Measurements from ENCODE around the gene GPC6. TPM values are rescaled to one million over a fixed set of nuclear protein-coding genes. Genes with fewer than 3 reads are reported as not detected.

The GPC6 gene
- total RNA-seq, 1 experiment from 2014 or later, result 0.22 TPM

DNA sequence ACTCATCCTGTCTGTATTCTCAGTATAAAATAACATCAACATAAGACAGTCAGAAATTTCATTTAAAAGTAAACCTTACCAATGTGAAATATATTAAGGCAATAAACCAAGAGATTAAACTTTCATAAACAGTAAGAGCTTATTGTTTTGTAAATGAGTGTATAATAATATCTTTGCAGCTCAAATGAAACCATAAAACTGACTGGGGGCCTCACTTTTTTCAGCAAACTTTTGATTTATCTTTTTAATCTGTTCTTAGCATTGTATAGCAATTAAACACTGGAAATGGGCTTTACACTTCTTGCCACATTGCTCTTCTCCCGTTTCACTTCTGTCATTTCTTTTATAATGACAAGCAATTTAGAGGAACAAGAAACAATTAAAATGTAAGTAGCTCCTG, 580.3 kb downstream of the GPC6 start:
- ChIA-PET RAD21 (ENCODE audit: low non-redundant PET in 1 of 2, low total read pairs in 2 of 2, uncharacterized antibody in 2 of 2, unreplicated experiment in 2 of 2) (no interaction called here), POLR2A (no interaction called here), CTCF (no interaction called here)
- no peak overlapping the region for H2AFZ ChIP-seq (ENCODE audit: low read depth, low read length, poor library complexity, severe bottlenecking)
- intact Hi-C loops (cut with micrococcal nuclease), result no loop called here
- no peak overlapping the region for H3K9ac ChIP-seq (ENCODE audit: low read length)
- no peak overlapping the region for H3K4me2 ChIP-seq (ENCODE audit: low read length)
- H3K4me1 ChIP-seq (ENCODE audit: control insufficient read depth in 1 of 2, insufficient read depth in 2 of 2, low read length in 2 of 2), result no peaks in the 10 kb centered on the region
- H3K9me3 ChIP-seq (ENCODE audit: control insufficient read depth in 1 of 2, insufficient read depth in 1 of 2, low read depth in 1 of 2, low read length in 2 of 2), result peaks cover 0 to 34% of the 10 kb centered on the region in 2 experiments; a peak in 2 of 4 replicates
- ATAC-seq (no peak), DNase-seq (ENCODE audit: low read depth, low spot score) (no peak)
- H3K36me3 ChIP-seq (ENCODE audit: control insufficient read depth in 1 of 2, insufficient read depth in 2 of 2, low read length in 2 of 2), result no peaks in the 10 kb centered on the region
- no peak overlapping the region for H3K27ac ChIP-seq (ENCODE audit: low read depth, low read length)
- H3K9me2 ChIP-seq (ENCODE audit: insufficient read depth), result no peaks in the 10 kb centered on the region
- no peak overlapping the region for H3K4me3 ChIP-seq (replicated peaks in 1 of 2; ENCODE audit: low read depth in 1 of 2, low read length in 2 of 2)
- H3K79me2 ChIP-seq (ENCODE audit: insufficient read depth, low read length), result no peaks in the 10 kb centered on the region
- H4K20me1 ChIP-seq (ENCODE audit: insufficient read depth), result no peaks in the 10 kb centered on the region
- TF ChIP-seq MAX (IDR thresholded peaks at IDR 0.05), result no peak
- no peak for TF ChIP-seq ZFX (IDR thresholded peaks at IDR 0.05)
- no peak for TF ChIP-seq SP1 (IDR thresholded peaks at IDR 0.05; ENCODE audit: low read depth)
- no TSS peak for BruUV-seq (replicated peaks)
- H3K27me3 ChIP-seq (ENCODE audit: insufficient read depth, low read length), result no peaks in the 10 kb centered on the region

DNA sequence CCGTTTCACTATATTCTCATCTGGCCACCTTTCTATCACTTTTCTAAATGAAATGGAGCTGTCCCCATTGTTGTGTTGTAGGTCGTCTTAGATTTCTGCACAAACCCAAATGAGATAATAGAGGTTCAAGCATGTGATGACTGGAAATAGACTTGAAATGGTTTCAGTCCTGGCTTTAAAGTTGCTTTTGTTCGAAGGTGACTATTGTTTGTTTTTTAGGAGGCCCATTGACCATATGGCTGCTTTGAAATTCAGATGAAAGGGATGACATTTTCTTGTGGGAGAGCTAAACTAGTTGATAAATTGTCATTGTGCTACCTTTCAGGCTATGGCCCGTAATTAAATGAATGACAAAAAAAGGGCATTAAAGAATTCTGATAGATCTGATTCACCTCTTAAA, 583.7 kb downstream of the GPC6 start:
- no peaks in the 10 kb centered on the region for H3K36me3 ChIP-seq (ENCODE audit: control insufficient read depth in 1 of 2, insufficient read depth in 2 of 2, low read length in 2 of 2)
- DNase-seq (ENCODE audit: low read depth, low spot score) (no peak), ATAC-seq (no peak)
- peaks cover 5 to 32% of the 10 kb centered on the region in 2 experiments; a peak in 3 of 4 replicates for H3K9me3 ChIP-seq (ENCODE audit: control insufficient read depth in 1 of 2, insufficient read depth in 1 of 2, low read depth in 1 of 2, low read length in 2 of 2)
- no peak for TF ChIP-seq CBX3 (IDR thresholded peaks at IDR 0.05; ENCODE audit: low read depth)
- TF ChIP-seq JUND (IDR thresholded peaks at IDR 0.05), result no peak
- TF ChIP-seq ZFX (IDR thresholded peaks at IDR 0.05), result no peak
- TF ChIP-seq TCF7L2 (IDR thresholded peaks at IDR 0.05; ENCODE audit: borderline replicate concordance, extremely low read depth, insufficient read depth, insufficient read length), result no peak
- TF ChIP-seq YY1 (IDR thresholded peaks at IDR 0.05; ENCODE audit: extremely low read depth, insufficient replicate concordance, low read depth, low read length), result no peak
- no peak for TF ChIP-seq SIN3A (IDR thresholded peaks at IDR 0.05; ENCODE audit: low read depth)
- TF ChIP-seq, protein P1, sequence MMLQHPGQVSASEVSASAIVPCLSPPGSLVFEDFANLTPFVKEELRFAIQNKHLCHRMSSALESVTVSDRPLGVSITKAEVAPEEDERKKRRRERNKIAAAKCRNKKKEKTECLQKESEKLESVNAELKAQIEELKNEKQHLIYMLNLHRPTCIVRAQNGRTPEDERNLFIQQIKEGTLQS (IDR thresholded peaks at IDR 0.05), result no peak
- TF ChIP-seq ZNF274 (IDR thresholded peaks at IDR 0.05; ENCODE audit: low read depth, low read length), result no peak
- no peak for TF ChIP-seq POLR2A (IDR thresholded peaks at IDR 0.05; ENCODE audit: borderline replicate concordance, extremely low read depth, insufficient read depth, insufficient read length)
- TF ChIP-seq POLR2AphosphoS5 (IDR thresholded peaks at IDR 0.05; ENCODE audit: low read depth, low read length), result no peak
- TF ChIP-seq ELF1 (IDR thresholded peaks at IDR 0.05; ENCODE audit: borderline replicate concordance, low read depth), result no peak
- TF ChIP-seq RAD21 (IDR thresholded peaks at IDR 0.05; ENCODE audit: low read depth), result no peak
- TF ChIP-seq EGR1 (IDR thresholded peaks at IDR 0.05; ENCODE audit: low read depth), result no peak
- no peak for TF ChIP-seq CEBPB (IDR thresholded peaks at IDR 0.05; ENCODE audit: low read depth)
- TF ChIP-seq, protein P2, sequence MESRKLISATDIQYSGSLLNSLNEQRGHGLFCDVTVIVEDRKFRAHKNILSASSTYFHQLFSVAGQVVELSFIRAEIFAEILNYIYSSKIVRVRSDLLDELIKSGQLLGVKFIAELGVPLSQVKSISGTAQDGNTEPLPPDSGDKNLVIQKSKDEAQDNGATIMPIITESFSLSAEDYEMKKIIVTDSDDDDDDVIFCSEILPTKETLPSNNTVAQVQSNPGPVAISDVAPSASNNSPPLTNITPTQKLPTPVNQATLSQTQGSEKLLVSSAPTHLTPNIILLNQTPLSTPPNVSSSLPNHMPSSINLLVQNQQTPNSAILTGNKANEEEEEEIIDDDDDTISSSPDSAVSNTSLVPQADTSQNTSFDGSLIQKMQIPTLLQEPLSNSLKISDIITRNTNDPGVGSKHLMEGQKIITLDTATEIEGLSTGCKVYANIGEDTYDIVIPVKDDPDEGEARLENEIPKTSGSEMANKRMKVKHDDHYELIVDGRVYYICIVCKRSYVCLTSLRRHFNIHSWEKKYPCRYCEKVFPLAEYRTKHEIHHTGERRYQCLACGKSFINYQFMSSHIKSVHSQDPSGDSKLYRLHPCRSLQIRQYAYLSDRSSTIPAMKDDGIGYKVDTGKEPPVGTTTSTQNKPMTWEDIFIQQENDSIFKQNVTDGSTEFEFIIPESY (IDR thresholded peaks at IDR 0.05; ENCODE audit: extremely low read depth, insufficient replicate concordance, low read length), result no peak
- CTCF ChIA-PET, result no interaction called here
- H3K4me2 ChIP-seq (ENCODE audit: low read length), result no peak overlapping the region
- H3K27ac ChIP-seq (ENCODE audit: low read depth, low read length), result no peak overlapping the region
- no peaks in the 10 kb centered on the region for H3K79me2 ChIP-seq (ENCODE audit: insufficient read depth, low read length)
- no peak overlapping the region for H3K9ac ChIP-seq (ENCODE audit: low read length)
- H3K27me3 ChIP-seq (ENCODE audit: insufficient read depth, low read length), result no peaks in the 10 kb centered on the region
- intact Hi-C loops (cut with micrococcal nuclease), result no loop called here
- no peaks in the 10 kb centered on the region for H4K20me1 ChIP-seq (ENCODE audit: insufficient read depth)
- no peak overlapping the region for H2AFZ ChIP-seq (ENCODE audit: low read depth, low read length, poor library complexity, severe bottlenecking)
- no peaks in the 10 kb centered on the region for H3K9me2 ChIP-seq (ENCODE audit: insufficient read depth)
- BruUV-seq (replicated peaks), result no TSS peak
- POLR2A ChIA-PET, result no interaction called here
- H3K4me1 ChIP-seq (ENCODE audit: control insufficient read depth in 1 of 2, insufficient read depth in 2 of 2, low read length in 2 of 2), result no peaks in the 10 kb centered on the region
- H3K4me3 ChIP-seq (replicated peaks in 1 of 2; ENCODE audit: low read depth in 1 of 2, low read length in 2 of 2), result no peak overlapping the region
- RAD21 ChIA-PET (ENCODE audit: low non-redundant PET in 1 of 2, low total read pairs in 2 of 2, uncharacterized antibody in 2 of 2, unreplicated experiment in 2 of 2), result no interaction called here
